Lower leg skin (tissue), 4 donors: ENCODE data around the gene ALX3. TPM values are rescaled to one million over a fixed set of nuclear protein-coding genes. Genes with fewer than 3 reads are reported as not detected.
"Not testable (repeated sequence)": the region's sequence is repeated elsewhere in the genome, so short reads cannot be mapped to it uniquely, and the experiment has no call there.

Experiments used
- DNase-seq, 2 donors: peaks; one replicate each; pipeline ENCODE4 v3.0.0-alpha.2; 2019; ENCODE audit warnings: low spot score in 2 of 2
- H3K4me3 ChIP-seq: fragments of 200-600 bp; sonication (generic); 2 replicates; pipeline ENCODE4 v1.5.1; 2017; ENCODE audit warnings: mild to moderate bottlenecking, low read depth; ENCODE audit not compliant: poor library complexity, severe bottlenecking
- CTCF ChIP-seq, 3 donors: fragments of 450-650 bp; IDR thresholded peaks; one replicate each; pipeline ENCODE4 v1.5.1; 2016; ENCODE audit warnings: antibody characterized with exemption in 3 of 3, mild to moderate bottlenecking in 3 of 3, moderate library complexity in 2 of 3
- POLR2A ChIP-seq, 2 donors: fragments of 450-650 bp; IDR thresholded peaks; one replicate each; pipeline ENCODE4 v1.6.1; 2016 to 2017; ENCODE audit warnings: antibody characterized with exemption in 2 of 2, mild to moderate bottlenecking in 1 of 2, moderate library complexity in 1 of 2
- WGBS, 2 donors: methylation state at CpG; one replicate each; pipeline ENCODE4 v1.1.5; 2018; 5-methylcytosine and 5-hydroxymethylcytosine counted together
- intact Hi-C: fragments of 100-400 bp; cut with DNase I; formaldehyde crosslinking; loops from one replicate; pipeline ENCODE4 v1.15.0; 2023; ENCODE audit warnings: low total_unique reads
- total RNA-seq, 4 donors: library from RNA; depleted of rRNA; stranded (reverse); fragments of >200 nt; gene quantifications; one replicate each; pipeline ENCODE4 v1.1.0, GENCODE V29; 2016

ALX3 gene
- total RNA-seq, 4 donors from 2014 or later, result 0.52 TPM; not detected in 3

GRCh38 chr1:110034451-110035235, 35.8 kb downstream of the ALX3 start, which contains the start of gene STRIP1:
TSS of gene STRIP1 (plus strand) at chr1:110034624. CDS start at chr1:110034638, 14 bp downstream.
- DNase-seq, result peak; percentile 94 to 98
- intact Hi-C loops, result no loop called here
- H3K4me3 ChIP-seq, result peak within 1 kb of the TSS; percentile 100
- TF ChIP-seq CTCF (IDR thresholded peaks at IDR 0.05) (no peak), POLR2A (IDR thresholded peaks at IDR 0.05) (no peak)
- WGBS, 2 donors, result 0 to 1% methylated on average over 21 to 30 of the region's 66 CpGs

- H3K4me3 ChIP-seq, result peak overlapping the region; percentile 14
- no peak for DNase-seq
- 40 to 48% methylated on average over 4 of the region's 4 CpGs for WGBS, 2 donors
- TF ChIP-seq CTCF (IDR thresholded peaks at IDR 0.05) (no peak), POLR2A (IDR thresholded peaks at IDR 0.05) (no peak)
- intact Hi-C loops, result no loop called here
Observed at GRCh38 chr1:110034040-110034450, 36.4 kb downstream of the ALX3 start.

GRCh38 chr1:110033421-110033820, 37.1 kb downstream of the ALX3 start:
- 89% methylated on average over 5 of the region's 5 CpGs for WGBS, 2 donors
- H3K4me3 ChIP-seq, result no peak overlapping the region
- TF ChIP-seq CTCF (IDR thresholded peaks at IDR 0.05) (no peak), POLR2A (IDR thresholded peaks at IDR 0.05) (no peak)
- intact Hi-C loops, result no loop called here
- DNase-seq, result peak in 1 of 2 donors; percentile 40

- TF ChIP-seq CTCF (IDR thresholded peaks at IDR 0.05) (no peak), POLR2A (IDR thresholded peaks at IDR 0.05) (no peak)
- intact Hi-C loops, result no loop called here
- WGBS, 2 donors, result 73 to 75% methylated on average over 2 of the region's 2 CpGs
- H3K4me3 ChIP-seq, result no peak overlapping the region
- no peak for DNase-seq
Observed at GRCh38 chr1:110032327-110032726, 38.1 kb downstream of the ALX3 start.

GRCh38 chr1:110030687-110031086, 39.8 kb downstream of the ALX3 start:
- intact Hi-C loops, H3K4me3 ChIP-seq, DNase-seq: not testable (repeated sequence)
- WGBS, 2 donors, result 81 to 89% methylated on average over 4 of the region's 4 CpGs

- TF ChIP-seq POLR2A (IDR thresholded peaks at IDR 0.05) (no peak), CTCF (IDR thresholded peaks at IDR 0.05) (no peak)
- DNase-seq, result no peak
- 92% methylated on average over 4 of the region's 4 CpGs for WGBS, 2 donors
- no peak overlapping the region for H3K4me3 ChIP-seq
- intact Hi-C loops, result no loop called here
Observed at GRCh38 chr1:110024613-110025012, 45.9 kb downstream of the ALX3 start.
